Esophagus muscularis mucosa (tissue), 3 donors: Measurements from ENCODE around the gene KIR3DL2.
"Not testable (repeated sequence)": the region's sequence is repeated elsewhere in the genome, so short reads cannot be mapped to it uniquely, and the experiment has no call there.

ENCODE experiments used
- POLR2A ChIP-seq: fragments of 450-650 bp; IDR thresholded peaks from one replicate; pipeline ENCODE4 v1.6.1; 2017; ENCODE audit warnings: antibody characterized with exemption, moderate library complexity, mild to moderate bottlenecking, low read depth
- TF ChIP-seq, protein P1 (sequence below), 3 experiments: fragments of 200-600 bp in 2 of 3; fragments of 450-650 bp in 1 of 3; sonication (generic) in 2 of 3; IDR thresholded peaks; one replicate each; pipeline ENCODE4 v1.5.1; 2017 to 2019; ENCODE audit warnings: antibody characterized with exemption in 3 of 3, mild to moderate bottlenecking in 2 of 3, moderate library complexity in 1 of 3

DNA sequence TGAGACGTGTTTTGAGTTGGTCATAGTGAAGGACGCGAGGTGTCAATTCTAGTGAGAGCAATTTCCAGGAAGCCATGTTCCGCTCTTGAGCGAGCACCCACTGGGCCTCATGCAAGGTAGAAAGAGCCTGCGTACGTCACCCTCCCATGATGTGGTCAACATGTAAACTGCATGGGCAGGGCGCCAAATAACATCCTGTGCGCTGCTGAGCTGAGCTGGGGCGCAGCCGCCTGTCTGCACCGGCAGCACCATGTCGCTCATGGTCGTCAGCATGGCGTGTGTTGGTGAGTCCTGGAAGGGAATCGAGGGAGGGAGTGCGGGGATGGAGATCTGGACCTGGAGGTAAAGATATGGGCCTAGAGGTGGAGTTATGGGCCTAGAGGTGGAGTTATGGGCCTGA, 34.0 kb upstream of the KIR3DL2 start, which contains the start of gene KIR3DL1:
- not testable (repeated sequence) for TF ChIP-seq POLR2A
- TF ChIP-seq, protein P1, sequence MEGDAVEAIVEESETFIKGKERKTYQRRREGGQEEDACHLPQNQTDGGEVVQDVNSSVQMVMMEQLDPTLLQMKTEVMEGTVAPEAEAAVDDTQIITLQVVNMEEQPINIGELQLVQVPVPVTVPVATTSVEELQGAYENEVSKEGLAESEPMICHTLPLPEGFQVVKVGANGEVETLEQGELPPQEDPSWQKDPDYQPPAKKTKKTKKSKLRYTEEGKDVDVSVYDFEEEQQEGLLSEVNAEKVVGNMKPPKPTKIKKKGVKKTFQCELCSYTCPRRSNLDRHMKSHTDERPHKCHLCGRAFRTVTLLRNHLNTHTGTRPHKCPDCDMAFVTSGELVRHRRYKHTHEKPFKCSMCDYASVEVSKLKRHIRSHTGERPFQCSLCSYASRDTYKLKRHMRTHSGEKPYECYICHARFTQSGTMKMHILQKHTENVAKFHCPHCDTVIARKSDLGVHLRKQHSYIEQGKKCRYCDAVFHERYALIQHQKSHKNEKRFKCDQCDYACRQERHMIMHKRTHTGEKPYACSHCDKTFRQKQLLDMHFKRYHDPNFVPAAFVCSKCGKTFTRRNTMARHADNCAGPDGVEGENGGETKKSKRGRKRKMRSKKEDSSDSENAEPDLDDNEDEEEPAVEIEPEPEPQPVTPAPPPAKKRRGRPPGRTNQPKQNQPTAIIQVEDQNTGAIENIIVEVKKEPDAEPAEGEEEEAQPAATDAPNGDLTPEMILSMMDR (IDR thresholded peaks at IDR 0.05): not testable (repeated sequence)
